ENCODE data around the gene IMMP2L. TPM values are rescaled to one million over a fixed set of nuclear protein-coding genes. Genes with fewer than 3 reads are reported as not detected.
"Not testable (repeated sequence)": the region's sequence is repeated elsewhere in the genome, so short reads cannot be mapped to it uniquely, and the experiment has no call there.

The IMMP2L gene
- total RNA-seq, 1 experiment from 2014 or later: 8.7 TPM

DNA sequence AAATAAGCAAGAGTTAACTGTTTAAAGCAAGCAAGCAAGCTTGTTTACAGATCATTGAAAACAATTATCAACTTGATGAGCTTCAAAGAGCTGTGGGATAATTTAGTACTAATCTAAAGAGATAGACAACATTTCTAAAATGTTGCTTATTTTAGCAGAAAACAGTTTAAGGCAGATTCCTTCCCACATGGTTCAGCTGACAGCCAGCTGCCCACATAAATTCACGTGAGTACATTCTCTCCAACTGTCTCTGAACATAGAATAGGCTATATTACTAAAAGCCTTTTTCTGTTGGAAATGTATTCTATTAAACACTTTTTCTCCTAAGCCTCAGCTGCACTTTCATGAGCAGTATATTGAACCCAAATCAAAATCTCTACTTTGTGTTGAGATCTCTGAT is 297.3 kb downstream of the IMMP2L start:
- no peak for DNase-seq (ENCODE audit: low spot score)

DNA sequence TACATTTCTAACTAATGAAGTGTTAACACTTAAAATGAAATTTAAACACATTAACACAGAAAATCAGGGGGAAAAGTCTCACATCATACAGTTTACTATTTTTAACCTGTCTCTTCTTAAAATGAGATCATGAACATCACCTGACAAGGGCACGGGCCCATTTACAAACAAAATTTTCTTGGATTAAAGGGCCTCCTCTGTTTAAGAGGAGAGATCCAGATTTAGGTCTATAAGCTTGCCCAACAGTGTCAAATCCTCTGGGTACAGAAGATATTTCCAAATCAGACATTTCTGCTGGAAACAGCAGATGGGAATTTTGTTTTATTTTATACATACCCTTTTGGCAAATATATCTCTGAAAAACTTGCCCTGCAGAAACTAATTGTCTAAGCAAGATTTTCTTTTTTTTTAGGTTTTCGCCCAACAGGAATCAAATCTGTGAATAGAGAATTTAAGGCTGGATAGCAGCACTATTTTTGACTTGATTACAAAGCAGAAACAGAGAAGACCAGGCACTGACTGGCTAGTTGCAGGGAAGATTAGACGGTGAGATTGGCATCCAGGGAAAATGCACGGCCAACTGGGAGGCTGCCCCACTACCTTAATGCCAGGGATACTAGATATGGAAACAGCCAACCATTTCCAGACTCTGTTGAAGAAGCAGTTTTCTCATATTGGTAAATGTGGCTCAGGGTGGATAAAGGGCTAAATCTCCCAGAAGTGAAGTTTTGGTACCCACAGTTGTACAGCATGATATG is 298.0 kb downstream of the IMMP2L start:
- no peak for DNase-seq (ENCODE audit: low spot score)

DNA sequence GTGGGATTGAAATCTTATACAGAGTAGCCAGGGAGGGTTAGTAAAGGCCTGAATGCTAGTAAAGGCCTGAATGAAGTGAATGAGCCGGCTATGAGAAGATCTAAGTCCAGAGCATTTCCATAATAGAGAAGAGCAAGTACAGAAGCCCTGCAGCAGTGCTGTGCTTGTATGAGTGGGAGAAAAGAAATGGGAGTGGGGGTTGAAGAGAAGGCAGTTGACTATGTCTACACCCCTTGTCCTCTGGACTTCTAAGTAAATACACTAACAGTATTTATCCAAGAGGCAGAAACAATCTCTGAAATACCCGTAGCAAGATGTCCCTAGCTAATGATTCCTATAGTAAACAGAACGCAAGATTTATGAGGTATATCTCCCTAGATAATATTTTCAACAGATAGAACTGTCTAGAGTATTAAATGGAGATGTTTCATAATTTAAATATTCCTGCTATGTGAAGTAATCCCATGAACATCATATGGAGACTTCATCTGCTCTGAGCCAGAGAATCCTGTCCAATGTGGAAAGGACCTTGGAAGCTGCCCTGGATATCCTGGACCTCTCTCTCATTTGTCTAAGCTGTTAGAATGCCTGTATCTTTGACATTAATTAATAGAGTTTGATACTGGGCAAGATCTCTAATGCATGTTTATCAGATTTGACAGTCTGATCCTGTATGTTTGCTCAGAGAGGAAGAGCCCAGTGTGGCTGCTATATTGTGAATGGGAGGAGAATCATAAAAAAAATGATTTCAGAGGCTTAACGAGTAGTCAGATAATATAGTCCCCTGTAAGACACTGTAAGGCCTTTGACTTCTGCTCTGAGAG is 299.8 kb downstream of the IMMP2L start:
- DNase-seq (ENCODE audit: low spot score): no peak

DNA sequence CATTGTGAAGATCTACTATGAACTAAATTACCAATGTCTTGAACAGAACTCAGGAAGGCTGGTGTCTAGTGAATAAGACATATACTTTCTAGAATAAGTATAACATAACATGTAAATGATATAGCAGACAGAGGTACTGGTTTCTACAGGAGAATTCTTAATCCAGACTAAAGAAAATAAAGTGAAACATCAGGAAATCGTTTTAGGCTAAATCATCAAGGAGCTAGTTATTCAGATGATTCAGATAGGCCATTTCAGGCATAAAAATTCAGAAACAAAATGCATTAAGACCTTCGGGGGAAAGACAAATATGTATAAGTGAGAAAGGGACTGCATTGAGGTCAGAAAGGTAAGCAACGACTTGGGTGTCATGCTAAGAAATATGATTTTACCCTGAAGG is 300.8 kb downstream of the IMMP2L start:
- no peak for DNase-seq (ENCODE audit: low spot score)

DNA sequence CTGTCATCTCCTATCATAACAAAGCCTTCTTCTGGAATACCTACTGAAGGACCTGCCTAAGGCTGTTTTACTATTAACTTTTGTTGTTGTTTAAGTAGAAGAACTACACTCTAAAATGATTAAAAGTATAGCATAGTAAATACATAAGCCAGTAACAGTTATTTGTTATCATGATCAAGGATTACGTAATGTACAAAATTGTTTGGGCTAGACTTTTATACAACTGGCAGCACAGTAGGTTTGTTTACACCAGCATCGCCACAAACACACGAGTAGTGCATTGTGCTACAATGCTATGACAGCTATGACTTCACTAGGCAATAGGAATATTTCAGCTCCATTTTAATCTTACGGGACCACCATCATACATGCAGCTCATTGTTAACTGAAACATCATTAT is 302.3 kb downstream of the IMMP2L start:
- DNase-seq (ENCODE audit: low spot score): peak; percentile 33

DNA sequence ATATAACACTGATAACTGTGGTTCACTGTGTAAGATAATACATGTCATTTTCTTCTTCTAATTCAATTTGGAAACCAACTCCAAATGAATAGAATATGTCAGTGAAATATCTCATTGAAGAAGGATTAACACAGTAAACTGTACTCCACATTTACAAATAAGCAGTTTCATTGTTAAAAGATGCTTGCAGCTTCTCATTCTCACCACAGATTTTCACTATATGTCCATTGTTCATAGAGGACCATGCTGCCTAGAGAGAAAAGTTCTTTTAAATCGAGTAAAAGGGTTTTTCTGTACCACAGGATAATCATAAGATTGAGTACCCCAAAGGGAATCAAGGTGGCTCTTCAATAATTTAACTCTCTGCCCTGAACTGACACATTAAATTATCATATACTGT is 305.9 kb downstream of the IMMP2L start:
- no peak for DNase-seq (ENCODE audit: low spot score)

DNA sequence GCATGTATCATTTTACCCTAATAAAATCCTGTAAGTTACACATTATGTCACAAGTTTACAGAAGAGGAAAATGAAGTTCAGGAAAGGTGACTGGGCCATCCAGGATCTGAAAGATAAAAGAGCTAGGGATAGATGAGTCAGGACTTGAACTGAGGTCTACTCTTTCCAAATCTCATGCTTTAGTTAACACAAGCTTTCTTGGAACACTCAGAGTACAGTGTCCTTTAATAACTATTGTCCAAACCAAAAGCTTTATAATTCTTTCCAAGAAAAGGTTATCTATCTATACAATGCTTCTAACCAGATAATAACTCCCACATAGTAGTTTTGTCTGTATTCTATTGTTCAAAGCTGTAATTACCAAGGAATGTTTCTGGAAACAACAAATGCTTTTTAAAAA is 306.7 kb downstream of the IMMP2L start:
- no peak for DNase-seq (ENCODE audit: low spot score)

DNA sequence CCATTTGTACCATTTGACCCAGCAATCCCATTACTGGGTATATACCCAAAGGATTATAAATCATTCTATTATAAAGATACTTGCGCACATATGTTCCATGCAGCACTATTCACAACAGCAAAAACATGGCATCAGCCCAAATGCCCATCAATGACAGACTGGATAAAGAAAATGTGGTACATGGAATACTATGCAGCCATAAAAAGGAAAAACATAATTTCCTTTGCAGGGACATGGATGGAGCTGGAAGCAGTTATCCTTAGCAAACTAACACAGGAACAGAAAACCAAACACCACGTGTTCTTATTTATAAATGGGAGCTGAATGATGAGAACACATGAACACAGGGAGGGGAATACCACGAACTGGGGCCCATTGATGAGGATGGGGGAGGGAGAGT is 310.9 kb downstream of the IMMP2L start:
- DNase-seq (ENCODE audit: low spot score): not testable (repeated sequence)

DNA sequence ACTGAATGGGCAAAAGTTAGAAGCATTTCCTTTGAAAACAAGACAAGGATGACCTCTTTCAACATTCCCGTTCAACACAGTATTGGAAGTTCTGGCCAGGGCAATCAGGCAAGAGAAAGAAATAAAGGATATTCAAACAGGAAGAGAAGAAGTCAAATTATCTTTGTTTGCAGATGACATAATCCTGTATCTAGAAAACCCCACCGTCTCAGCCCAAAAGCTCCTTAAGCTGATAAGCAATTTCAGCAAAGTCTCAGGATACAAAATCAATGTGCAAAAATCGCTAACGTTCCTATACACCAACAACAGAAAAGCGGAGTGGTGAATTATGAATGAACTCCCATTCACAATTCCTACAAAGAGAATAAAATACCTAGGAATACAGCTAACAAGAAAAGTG is 312.5 kb downstream of the IMMP2L start:
- DNase-seq (ENCODE audit: low spot score): not testable (repeated sequence)

DNA sequence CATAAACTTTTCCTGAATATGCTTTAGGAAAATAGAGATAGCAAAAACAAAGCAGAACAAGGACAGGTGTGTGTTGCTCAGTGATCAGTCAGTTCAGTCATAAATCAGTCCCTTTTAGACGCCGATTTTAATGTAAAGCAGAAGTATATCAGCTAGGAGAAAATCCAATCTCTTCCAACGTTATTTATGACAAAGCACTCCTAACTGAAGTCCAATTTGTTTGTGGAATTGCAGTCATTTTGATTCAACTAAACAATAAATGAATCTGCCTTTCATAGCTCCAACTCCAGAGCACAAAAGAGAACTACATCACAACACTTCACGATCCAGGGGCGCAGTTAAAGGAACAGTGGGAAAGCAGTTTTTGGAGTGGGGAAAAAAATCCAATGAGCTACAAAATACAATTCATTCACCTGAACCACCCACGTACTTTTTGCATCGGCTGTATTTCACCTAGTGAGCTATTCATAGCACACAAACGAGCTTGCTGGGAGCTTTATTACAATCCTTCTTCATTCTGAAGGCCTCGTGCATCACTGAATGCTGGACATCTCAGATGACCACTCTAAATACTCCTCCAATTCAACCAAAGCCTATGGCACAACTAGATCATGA is 320.0 kb downstream of the IMMP2L start:
- no peak for DNase-seq (ENCODE audit: low spot score)

DNA sequence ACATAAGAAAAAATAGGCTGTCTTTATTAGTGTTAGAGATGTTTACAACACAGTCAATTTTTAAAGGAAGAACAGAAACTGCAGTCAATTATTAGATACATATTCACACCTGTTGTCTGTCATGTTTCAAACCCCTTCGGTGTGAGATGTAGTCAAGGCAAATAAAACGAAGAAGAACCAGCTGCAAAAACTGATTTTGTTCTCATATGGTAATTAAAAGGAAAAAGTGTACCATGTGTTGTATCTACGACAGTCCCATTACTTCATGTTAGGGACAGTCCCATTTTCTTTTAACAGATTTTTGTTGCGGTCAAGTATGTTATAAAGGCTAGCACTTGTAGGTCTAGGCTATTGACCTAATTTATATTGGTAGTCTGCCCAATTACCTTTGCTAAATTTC is 321.9 kb downstream of the IMMP2L start:
- no peak for DNase-seq (ENCODE audit: low spot score)

DNA sequence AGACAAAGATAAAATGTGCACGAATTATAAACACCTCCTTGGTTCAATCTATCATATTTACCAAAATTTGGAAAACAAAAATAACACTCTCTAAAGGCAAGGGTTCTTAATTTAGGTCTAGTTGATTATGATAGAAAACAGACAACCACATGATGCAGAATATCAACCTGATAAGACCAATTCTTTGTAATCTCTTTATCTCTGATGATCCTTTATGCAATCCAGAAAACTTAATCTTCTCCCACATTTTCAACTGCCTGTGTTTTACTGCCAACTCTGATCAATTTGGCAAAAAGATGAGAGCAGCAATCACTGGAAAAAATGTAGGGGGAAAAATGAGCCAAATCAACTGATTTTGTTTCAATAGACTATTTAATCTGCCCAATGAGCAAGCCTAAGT is 322.9 kb downstream of the IMMP2L start:
- no peak for DNase-seq (ENCODE audit: low spot score)

DNA sequence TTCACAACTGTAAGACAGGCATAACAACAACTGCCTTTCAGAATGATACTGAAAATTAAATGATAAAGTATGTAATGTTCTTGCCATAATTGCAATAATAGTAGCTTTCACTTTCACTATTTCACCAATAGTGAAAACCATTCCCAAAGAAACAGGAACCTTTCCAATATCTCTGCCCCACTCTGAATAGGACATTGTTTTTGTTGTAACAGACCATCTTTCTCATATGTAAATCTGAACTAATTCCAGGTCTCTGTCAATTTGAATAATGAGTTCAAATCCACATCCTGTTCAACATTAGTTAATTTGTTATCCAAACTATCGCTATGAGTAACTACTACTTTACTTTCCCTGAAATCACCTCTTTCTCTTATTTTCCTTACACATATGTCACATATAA is 323.4 kb downstream of the IMMP2L start:
- no peak for DNase-seq (ENCODE audit: low spot score)

DNA sequence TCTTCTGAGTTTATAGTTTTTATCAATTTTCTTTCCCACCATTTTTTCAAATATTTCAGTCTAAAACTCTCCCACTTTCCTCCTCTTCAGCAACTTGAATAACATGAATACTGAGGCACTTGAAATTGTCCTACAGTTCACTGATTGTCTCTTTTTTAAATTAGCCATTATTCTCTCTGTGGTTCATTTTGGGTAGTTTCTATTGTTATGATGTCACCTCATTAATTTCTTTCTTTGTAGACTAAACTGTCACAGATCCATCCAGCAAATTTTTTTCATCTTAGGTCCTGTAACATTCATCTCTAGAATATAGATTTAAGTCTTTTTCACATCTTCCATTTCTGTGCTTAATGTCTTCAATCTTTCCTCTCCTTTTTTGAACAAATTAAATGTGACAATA is 326.6 kb downstream of the IMMP2L start:
- no peak for DNase-seq (ENCODE audit: low spot score)

DNA sequence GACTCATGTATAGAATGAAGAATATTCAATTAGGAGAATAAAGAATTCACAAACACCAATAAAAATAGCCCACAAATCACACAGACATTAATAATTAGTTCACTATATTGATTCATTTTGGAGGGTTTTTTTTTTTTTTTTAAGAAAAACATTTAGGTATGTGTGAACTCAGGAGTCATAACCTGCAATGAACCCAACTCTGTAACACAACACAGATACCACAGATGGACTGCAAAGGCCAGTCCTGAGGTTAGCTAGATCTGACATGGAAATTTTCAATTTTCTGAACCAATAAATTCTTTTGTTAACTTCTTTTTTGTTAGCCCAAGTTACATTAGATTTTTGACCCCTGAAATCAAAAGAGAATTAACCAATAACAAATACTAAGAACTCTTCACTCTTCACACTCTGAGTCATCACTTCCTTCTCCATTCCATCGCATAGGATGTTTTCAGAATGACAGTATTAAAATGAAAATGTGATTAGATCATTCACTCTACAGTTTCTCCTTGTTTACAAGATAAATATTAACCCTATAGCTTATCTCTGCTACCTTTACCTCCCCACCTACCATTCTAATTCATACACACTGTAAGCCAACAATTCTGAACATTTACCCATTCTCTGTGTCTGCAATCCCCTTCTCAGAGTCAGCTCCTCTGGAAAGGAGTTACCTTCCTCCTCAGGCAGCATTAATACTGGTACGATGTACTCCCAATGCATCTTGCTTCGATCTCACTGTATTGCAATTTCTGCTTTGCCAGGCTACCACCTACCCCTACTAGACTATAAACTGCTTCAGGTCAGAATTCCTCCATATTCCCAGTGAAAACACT is 329.8 kb downstream of the IMMP2L start:
- no peak for DNase-seq (ENCODE audit: low spot score)

DNA sequence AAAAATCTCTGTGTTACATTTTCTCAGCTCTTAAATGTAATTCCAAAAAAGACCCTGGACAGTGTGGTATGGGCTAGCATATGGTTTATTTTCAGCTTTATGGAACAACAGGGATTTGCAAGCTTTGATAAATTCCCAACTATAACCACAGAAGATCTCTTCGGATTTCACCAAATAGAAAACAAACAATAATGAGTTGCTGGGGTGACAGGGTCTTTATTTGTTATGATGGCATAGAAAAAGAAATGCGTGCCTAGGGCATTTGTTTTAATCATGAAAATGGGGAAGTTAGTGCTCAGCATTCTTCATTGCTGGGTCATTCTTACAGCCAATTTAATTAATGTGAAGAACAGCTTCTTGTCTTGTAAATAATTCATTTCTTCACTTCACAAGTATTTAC is 332.4 kb downstream of the IMMP2L start:
- no peak for DNase-seq (ENCODE audit: low spot score)

DNA sequence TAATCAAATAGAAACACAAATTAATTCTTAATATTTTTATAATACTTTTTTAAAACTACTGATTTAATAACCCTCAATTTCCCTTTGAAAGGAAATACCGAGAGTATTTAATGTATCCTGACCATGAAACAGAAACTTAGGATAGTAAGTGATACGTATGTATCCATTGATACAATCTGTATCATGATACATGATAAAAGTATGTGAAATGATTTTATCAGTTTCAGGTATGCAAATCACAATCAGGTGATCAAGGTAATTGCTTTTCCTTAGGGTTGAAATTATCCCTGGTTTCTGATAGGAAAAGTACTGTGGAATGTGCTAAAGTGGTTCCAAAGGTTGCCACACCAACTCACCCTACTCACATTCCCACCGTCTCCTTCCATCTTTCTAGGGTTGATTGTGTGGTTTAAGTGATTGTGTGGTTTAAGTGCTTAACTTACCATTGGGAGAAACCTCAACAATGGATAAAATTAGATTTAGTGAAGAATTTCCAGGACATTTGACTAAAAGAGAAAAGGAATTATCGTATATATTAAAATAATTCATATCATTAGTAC is 333.0 kb downstream of the IMMP2L start:
- peak; percentile 11 for DNase-seq (ENCODE audit: low spot score)

DNA sequence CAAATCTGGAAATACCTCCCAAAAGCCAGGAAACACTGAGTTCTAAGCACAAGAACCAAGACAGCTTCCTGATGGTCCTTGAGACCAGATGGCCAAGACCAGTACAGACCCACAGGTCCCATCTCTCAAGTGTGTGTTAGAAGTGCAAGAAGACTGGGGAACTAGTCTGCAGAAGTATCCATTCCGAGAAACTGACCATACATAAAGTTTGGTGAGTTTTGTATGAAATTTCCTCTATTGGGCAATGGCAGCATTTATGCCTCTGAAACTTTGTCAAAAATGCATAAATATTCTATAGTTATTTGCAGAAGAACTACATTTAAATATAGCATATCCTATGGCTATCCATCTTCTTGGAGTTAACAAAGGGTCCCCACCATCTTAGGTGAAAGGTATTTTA is 333.9 kb downstream of the IMMP2L start:
- no peak for DNase-seq (ENCODE audit: low spot score)

DNA sequence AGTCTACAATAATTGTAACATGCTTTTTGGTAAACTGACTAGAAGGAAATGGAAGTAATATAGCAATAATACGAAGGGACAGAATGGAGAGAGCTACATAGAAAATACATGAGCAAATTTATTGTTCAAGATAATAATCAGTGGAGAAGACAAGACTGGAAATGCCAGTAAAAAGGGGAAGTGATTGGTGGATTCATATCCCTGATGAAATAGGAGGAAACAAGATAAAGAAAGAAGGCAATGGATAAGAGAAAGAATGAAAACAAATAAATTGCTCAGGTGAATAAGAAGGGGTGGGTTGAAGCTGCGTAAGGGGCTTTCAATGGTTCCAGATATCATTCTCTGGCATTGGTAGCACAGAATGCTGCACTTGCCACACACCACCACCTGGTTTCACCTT is 335.5 kb downstream of the IMMP2L start:
- DNase-seq (ENCODE audit: low spot score): no peak

DNA sequence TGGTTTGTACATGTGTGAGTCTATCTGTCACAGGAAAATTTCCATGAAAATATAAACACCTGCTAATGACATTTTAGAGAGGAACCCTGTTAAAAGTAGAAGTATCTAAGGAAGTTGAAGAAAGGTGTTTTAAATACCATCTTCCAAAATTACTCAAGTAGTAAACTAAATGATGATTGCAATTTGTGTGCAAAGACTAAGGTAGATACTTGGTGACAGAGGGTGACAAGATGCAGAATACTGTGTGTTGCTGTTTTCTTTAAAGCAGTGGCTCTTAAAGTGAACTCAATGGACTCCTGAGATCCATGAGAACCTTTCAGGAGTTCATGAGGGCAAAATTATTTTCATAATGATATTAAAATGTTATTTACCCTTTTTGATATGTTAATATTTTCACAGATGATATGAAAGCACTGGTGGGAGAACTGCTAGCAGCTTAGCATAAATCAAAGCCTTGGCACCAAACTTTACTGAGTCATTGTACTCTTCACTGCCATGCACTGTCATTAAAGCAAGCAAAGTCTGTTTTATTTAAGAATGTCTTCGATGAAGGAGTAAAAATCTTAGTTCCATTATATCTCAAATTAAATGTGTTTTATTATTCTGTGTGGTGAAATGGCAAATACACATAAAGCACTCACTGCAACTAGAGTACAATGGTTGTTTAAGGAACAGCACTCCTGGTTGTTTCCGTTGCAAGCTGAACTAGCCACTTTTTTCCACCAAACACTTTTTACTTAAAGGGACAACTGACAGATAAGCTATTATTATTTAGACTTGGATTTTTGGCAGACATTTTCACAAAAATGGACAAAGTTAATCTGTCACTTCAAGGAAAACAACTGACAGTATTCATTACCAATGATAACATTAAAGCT is 337.7 kb downstream of the IMMP2L start:
- DNase-seq (ENCODE audit: low spot score): no peak

DNA sequence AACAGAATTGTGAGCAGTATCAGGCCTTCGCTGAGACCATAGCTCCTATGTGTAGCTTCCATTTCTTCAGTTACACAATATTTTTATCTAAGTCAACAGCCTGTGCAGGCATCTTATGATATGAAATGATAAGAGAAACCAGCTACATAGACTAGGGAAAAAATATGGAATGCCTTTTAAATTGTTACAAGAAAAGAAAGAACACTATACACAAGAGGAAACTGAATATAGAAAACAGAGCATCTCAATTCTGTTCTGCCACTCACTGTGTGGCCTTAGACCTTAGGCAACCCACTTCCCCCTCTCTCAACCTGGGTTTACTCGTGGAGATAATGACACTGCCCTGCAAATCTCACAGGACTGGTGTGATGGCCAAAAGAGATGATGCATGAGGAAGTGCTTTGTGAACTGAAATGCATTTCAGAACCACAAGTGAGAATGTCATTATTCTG is 338.5 kb downstream of the IMMP2L start:
- DNase-seq (ENCODE audit: low spot score): no peak
